ENCODE measurements around the gene PCSK1N.
"Not testable (repeated sequence)": the region's sequence is repeated elsewhere in the genome, so short reads cannot be mapped to it uniquely, and the experiment has no call there.

Gene PCSK1N

GRCh38 chrX:48819394-48819793 is 16.0 kb downstream of the PCSK1N start:
- not testable (repeated sequence) for DNase-seq

GRCh38 chrX:48818866-48819265 is 16.5 kb downstream of the PCSK1N start:
- no peak for DNase-seq

GRCh38 chrX:48818098-48818497 is 17.3 kb downstream of the PCSK1N start:
- DNase-seq, result no peak

- no peak for DNase-seq
Measured at GRCh38 chrX:48816014-48816810, 19.2 kb downstream of the PCSK1N start.

- no peak for DNase-seq
Measured at GRCh38 chrX:48815266-48815665, 20.1 kb downstream of the PCSK1N start.

- no peak for DNase-seq
Measured at GRCh38 chrX:48814722-48815121, 20.7 kb downstream of the PCSK1N start.

GRCh38 chrX:48813644-48814043 is 21.8 kb downstream of the PCSK1N start:
- no peak for DNase-seq

- DNase-seq, result no peak
Measured at GRCh38 chrX:48806081-48806480, 29.3 kb downstream of the PCSK1N start.

- DNase-seq, result no peak
Measured at GRCh38 chrX:48802905-48803200, 32.6 kb downstream of the PCSK1N start.

GRCh38 chrX:48802089-48802904 is 33.1 kb downstream of the PCSK1N start:
- peak; percentile 63 for DNase-seq

- DNase-seq, result peak; percentile 89
Measured at GRCh38 chrX:48801280-48802088, 33.9 kb downstream of the PCSK1N start, which contains the start of gene HDAC6. TSS of gene HDAC6 (plus strand) at chrX:48802067. CDS start at chrX:48802693, 626 bp downstream.

- DNase-seq, result no peak
Measured at GRCh38 chrX:48800574-48801279, 34.7 kb downstream of the PCSK1N start.

GRCh38 chrX:48798318-48798717 is 37.1 kb downstream of the PCSK1N start:
- DNase-seq, result no peak

- no peak for DNase-seq
Measured at GRCh38 chrX:48794911-48795515, 40.4 kb downstream of the PCSK1N start.

- DNase-seq, result no peak
Measured at GRCh38 chrX:48794340-48794910, 41.0 kb downstream of the PCSK1N start.

GRCh38 chrX:48793935-48794334 is 41.5 kb downstream of the PCSK1N start:
- no peak for DNase-seq

- no peak for DNase-seq
Measured at GRCh38 chrX:48792219-48792618, 43.2 kb downstream of the PCSK1N start.

- no peak for DNase-seq
Measured at GRCh38 chrX:48791063-48791820, 44.2 kb downstream of the PCSK1N start.

- DNase-seq, result no peak
Measured at GRCh38 chrX:48790477-48790876, 44.9 kb downstream of the PCSK1N start.

- no peak for DNase-seq
Measured at GRCh38 chrX:48789366-48790220, 45.8 kb downstream of the PCSK1N start.

All from DMS79 treated with DMSO at 0.1 percent for 48 hours (cell line).